GM18951 (cell line): ENCODE data around the gene ADAMTSL3.

Experiments
- POLR2A ChIP-seq: IDR thresholded peaks from 4 replicates; pipeline ENCODE4 v1.6.1; 2011; ENCODE audit warnings: mild to moderate bottlenecking; ENCODE audit not compliant: insufficient read length, insufficient read depth; ENCODE audit errors: extremely low read depth
- in situ Hi-C: fragments of 300-500 bp; cut with MboI; formaldehyde crosslinking; loops from one replicate; pipeline ENCODE4 v1.12.0; 2022; ENCODE audit warnings: low sequenced_read_pairs, mixed read lengths, inconsistent platforms; ENCODE audit not compliant: unreplicated experiment

ADAMTSL3 gene

GRCh38 chr15:83830381-83830780, 176.5 kb downstream of the ADAMTSL3 start:
- in situ Hi-C loops = no loop called here
- no peak for TF ChIP-seq POLR2A

DNA sequence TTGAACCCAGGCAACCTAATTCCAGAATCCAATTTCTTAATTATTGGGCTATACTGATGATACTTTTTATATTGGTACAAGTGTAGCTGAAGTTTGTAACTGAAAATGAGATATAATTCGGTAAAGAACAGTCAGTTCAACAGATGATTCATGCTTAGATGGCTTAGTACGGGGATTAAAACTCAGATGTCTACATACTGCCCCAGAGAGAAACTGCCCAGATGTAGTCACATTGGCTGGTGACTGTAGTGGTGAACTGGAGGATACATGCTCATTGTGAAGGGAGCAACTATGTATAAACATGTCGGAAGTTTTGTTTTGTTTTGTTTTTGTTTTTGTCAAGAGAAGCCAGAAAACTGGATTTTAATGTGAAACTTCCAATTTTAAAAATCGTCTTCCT, 179.6 kb downstream of the ADAMTSL3 start:
- TF ChIP-seq POLR2A = no peak
- in situ Hi-C loops = no loop called here

GRCh38 chr15:83835479-83835878, 181.6 kb downstream of the ADAMTSL3 start:
- no peak for TF ChIP-seq POLR2A
- in situ Hi-C loops = no loop called here

DNA sequence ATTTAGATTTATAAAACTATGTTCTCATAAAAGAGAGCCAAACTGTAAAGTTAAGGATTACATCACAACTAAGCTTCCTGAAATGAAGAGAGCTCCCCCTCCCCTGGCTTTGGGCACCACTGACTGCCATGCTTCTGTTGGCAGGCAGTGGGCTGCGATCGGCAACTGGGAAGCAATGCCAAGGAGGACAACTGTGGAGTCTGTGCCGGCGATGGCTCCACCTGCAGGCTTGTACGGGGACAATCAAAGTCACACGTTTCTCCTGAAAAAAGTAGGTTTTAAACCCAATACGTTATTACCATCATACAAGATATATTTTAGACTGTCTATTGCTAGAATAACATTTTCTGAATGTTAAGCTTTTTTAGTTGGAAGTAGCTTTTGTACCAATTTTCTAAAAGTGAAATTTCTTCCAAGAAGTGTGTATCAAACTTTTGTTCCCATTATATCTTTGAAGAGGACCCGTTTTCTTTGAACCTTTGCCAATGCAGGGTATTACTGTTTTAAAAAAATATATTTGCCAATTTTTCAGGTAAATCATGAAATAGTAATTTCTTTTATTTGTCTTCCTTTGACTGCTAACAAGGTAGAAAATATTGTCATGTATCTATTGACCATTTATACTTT, 184.1 kb downstream of the ADAMTSL3 start:
- TF ChIP-seq POLR2A = no peak
- in situ Hi-C loops = no loop called here

- in situ Hi-C loops = no loop called here
- TF ChIP-seq POLR2A = no peak
Measured at GRCh38 chr15:83838763-83839162, 184.8 kb downstream of the ADAMTSL3 start.

DNA sequence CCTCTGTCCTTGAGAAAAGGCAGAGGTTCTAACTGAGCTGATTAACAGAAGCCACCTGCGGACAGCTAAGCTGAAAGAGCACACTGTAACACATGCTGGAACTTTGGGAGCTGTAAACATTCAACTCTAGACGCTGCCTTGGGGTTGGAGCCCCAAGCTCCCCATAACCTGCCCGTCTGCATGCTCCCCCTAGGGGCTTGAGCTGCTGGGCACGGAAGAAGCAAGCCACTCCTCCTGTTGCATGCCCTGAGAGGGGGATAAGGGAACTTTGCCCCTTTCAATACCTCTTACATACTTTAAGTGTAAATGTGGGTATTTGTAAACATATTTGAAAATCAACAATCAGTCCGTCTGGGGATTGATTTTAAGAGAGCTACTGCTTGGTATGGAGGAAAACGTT, 188.4 kb downstream of the ADAMTSL3 start:
- no peak for TF ChIP-seq POLR2A
- in situ Hi-C loops = no loop called here

- TF ChIP-seq POLR2A = no peak
- in situ Hi-C loops = no loop called here
Measured at GRCh38 chr15:83843471-83843871, 189.5 kb downstream of the ADAMTSL3 start.

DNA sequence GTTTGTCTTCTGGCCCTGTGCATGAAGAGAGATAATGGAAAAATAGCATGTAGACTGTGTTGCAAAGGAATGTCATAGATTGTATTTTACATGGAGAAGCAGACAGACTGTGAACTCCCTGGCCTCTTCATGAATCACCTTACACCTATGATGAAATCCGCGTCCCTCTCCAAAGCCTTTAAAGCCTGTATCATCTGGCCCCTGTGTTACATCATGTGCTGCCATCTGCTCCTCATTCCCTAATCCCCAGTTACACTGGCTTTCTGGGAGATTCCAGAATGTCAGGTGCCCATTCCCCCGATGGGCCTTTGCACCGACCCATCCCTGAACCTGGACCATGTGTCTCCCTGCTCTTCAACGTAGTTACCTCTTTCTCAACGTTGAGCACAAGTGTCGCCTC, 190.8 kb downstream of the ADAMTSL3 start:
- no peak for TF ChIP-seq POLR2A
- in situ Hi-C loops = no loop called here

DNA sequence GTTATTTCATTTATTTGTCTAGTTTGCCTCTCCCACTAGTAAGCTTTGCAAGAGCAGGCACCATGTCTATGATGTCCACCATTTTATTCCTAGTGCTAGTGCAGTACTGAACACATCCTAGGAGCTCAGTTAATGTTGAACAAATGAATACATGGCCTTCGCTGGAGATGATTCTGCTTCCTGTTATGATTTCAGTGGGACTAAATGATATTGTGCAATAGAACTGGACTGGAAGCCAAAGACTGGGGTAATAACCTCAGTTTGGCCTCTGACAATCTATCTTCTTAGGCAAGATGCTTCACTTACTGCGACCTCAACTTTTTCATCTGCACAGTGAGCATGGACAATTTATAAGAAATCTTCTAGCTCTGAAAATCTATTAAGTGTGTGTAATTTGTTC, 191.3 kb downstream of the ADAMTSL3 start:
- no peak for TF ChIP-seq POLR2A
- in situ Hi-C loops = no loop called here

GRCh38 chr15:83846847-83847246, 192.9 kb downstream of the ADAMTSL3 start:
- in situ Hi-C loops = no loop called here

GRCh38 chr15:83848315-83849050, 194.6 kb downstream of the ADAMTSL3 start:
- in situ Hi-C loops = no loop called here
- TF ChIP-seq POLR2A = no peak

More at GRCh38 chr15:83846847-83847246, 192.9 kb downstream of the ADAMTSL3 start:
- TF ChIP-seq POLR2A = no peak

DNA sequence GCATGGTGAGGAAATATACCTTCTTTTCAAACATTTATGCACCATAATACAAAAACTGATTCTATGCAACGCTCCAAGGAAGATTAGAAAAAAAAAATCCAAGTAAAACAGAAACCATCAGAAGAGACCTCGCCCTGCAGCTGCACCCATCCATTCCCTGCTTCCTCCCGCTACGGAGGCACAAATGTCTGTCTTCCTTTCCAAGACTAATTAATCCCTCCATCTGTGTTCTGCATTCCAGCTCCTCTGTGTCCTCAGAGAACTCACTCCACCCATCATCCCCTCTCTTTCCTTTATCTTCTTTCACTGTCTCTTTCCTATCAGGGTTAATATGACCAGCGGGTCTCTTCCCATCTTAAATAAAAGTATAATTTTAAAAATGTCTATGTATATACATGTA, 196.1 kb downstream of the ADAMTSL3 start:
- in situ Hi-C loops = no loop called here
- TF ChIP-seq POLR2A = no peak

DNA sequence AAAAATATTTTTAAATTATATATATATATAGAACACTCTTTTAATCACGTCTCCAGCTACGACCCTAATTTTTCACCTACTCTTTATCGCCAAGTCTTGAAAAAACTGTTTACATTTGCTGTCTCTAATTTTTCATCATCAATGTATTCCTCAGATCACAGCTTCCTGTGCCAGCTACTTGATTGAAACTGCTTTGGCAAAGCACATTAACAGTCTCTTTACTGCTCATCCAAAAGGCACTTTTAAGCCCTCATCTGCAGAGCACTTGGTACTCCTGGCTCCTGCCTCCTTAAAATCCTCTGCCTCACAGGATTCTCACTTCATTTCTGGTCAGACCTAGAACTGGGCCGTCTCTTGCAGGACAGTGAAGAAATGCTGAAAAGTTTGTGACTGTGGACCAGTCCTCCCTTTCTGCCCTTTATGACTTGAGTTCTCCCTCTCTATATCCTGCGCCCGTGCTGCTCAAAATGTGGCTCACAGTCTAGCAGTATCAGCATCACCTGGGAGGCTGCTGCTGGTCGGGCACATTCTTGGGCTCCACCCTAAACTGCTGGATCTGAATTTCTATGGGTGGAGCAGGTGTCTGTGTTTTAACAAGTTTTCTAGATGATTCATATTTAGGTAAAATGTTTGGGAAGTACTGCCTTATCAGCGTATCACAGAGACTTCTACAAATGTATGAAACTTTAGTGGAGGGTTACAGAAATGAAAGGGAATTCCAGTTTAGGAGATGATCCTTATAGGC, 196.8 kb downstream of the ADAMTSL3 start:
- in situ Hi-C loops = no loop called here
- no peak for TF ChIP-seq POLR2A

- in situ Hi-C loops = no loop called here
- TF ChIP-seq POLR2A = no peak
Measured at GRCh38 chr15:83853232-83853631, 199.3 kb downstream of the ADAMTSL3 start.
